Panc1 (cell line): Measurements from ENCODE around the gene EBP. TPM values are rescaled to one million over a fixed set of nuclear protein-coding genes. Genes with fewer than 3 reads are reported as not detected.

Experiments
- ATAC-seq: fragments of 200-7000 bp; cut with Tn5 transposase; 2 replicates; pipeline ENCODE4 v1.9.1; 2020; ENCODE audit warnings: mild to moderate bottlenecking, moderate library complexity
- BruUV-seq: library from RNA; stranded (reverse); fragments of 400-500 nt; replicated peaks from 2 replicates; lab custom pipeline; 2021; lab: Mats Ljungman, UMichigan
- CTCF ChIA-PET: fragments of 300-600 bp; sonication (Branson Sonifier 250); formaldehyde crosslinking; loops from one replicate; lab custom pipeline; 2022; ENCODE audit warnings: antibody characterized with exemption; lab: Charles Lee
- POLR2A ChIA-PET: fragments of 300-600 bp; sonication (Branson Sonifier 250); formaldehyde crosslinking; loops from one replicate; lab custom pipeline; 2022; ENCODE audit warnings: antibody characterized with exemption; lab: Charles Lee
- DNase-seq: peaks from one replicate; pipeline ENCODE4 v3.0.0-alpha.2; 2010; ENCODE audit warnings: low read depth, low spot score
- H3K27ac ChIP-seq: 2 replicates; pipeline ENCODE4 v1.5.1; 2011; ENCODE audit warnings: mild to moderate bottlenecking, low read length, inconsistent platforms
- H3K27me3 ChIP-seq: fragments of 200-500 bp; sonication (Bioruptor generic); 2 replicates; pipeline ENCODE4 v1.6.0; 2014; ENCODE audit warnings: low read length, inconsistent platforms; ENCODE audit not compliant: control insufficient read depth, insufficient read depth
- H3K36me3 ChIP-seq: fragments of 200-500 bp; sonication (Bioruptor generic); 2 replicates; pipeline ENCODE4 v1.5.1; 2014; ENCODE audit warnings: inconsistent platforms, mild to moderate bottlenecking, low read length, moderate library complexity; ENCODE audit not compliant: control insufficient read depth, insufficient read depth
- H3K4me1 ChIP-seq: 2 replicates; pipeline ENCODE4 v1.5.1; 2011; ENCODE audit warnings: inconsistent platforms, mild to moderate bottlenecking, low read length, moderate library complexity; ENCODE audit not compliant: control insufficient read depth, insufficient read depth
- H3K4me3 ChIP-seq, 2 experiments: 2 replicates each; pipeline ENCODE4 v1.5.1; 2011 to 2012; ENCODE audit warnings: low read depth in 2 of 2, low read length in 2 of 2, mild to moderate bottlenecking in 2 of 2, inconsistent platforms in 1 of 2, moderate library complexity in 1 of 2
- H3K9me3 ChIP-seq: fragments of 200-500 bp; sonication (Bioruptor generic); 2 replicates; pipeline ENCODE4 v1.5.1; 2014; ENCODE audit warnings: low read depth, mild to moderate bottlenecking, inconsistent platforms, low read length, moderate library complexity; ENCODE audit not compliant: control insufficient read depth, insufficient read depth
- CTCF ChIP-seq: fragments of 450-650 bp; IDR thresholded peaks from 2 replicates; pipeline ENCODE4 v1.5.1; 2017; ENCODE audit warnings: mild to moderate bottlenecking
- POLR2AphosphoS5 ChIP-seq: IDR thresholded peaks from 2 replicates; pipeline ENCODE4 v1.6.1; 2012; ENCODE audit warnings: mild to moderate bottlenecking, low read depth, low read length, moderate library complexity
- SIN3A ChIP-seq: IDR thresholded peaks from 2 replicates; pipeline ENCODE4 v1.6.1; 2012; ENCODE audit warnings: low read depth, mild to moderate bottlenecking, low read length, moderate library complexity, borderline replicate concordance; ENCODE audit not compliant: insufficient read depth
- TCF7L2 ChIP-seq: IDR thresholded peaks from 2 replicates; pipeline ENCODE4 v1.6.1; 2011; ENCODE audit warnings: mild to moderate bottlenecking, low read depth, low read length, inconsistent platforms
- in situ Hi-C: cut with HindIII; loops from 2 replicates; pipeline ENCODE4 v1.10.0; 2016; ENCODE audit warnings: low sequenced_read_pairs, low pct_unique_long_range_greater_than_20kb
- intact Hi-C: fragments of 100-400 bp; cut with micrococcal nuclease; formaldehyde crosslinking; loops from one replicate; pipeline ENCODE4 v1.10.0; 2022; ENCODE audit not compliant: unreplicated experiment
- total RNA-seq: library from RNA; stranded (reverse); gene quantifications from one replicate; pipeline ENCODE4 v1.2.1, GENCODE V29; 2021; ENCODE audit not compliant: unreplicated experiment
- TF ChIP-seq, protein P1 (sequence below), 2 experiments: IDR thresholded peaks; 2 replicates each; pipeline ENCODE4 v1.6.1; 2011 to 2012; ENCODE audit warnings: low read depth in 2 of 2, control low read depth in 1 of 2, low read length in 1 of 2, mild to moderate bottlenecking in 1 of 2, moderate library complexity in 1 of 2; ENCODE audit not compliant: insufficient read depth in 1 of 2

The EBP gene
- total RNA-seq, 1 experiment from 2014 or later, result 157 TPM

DNA sequence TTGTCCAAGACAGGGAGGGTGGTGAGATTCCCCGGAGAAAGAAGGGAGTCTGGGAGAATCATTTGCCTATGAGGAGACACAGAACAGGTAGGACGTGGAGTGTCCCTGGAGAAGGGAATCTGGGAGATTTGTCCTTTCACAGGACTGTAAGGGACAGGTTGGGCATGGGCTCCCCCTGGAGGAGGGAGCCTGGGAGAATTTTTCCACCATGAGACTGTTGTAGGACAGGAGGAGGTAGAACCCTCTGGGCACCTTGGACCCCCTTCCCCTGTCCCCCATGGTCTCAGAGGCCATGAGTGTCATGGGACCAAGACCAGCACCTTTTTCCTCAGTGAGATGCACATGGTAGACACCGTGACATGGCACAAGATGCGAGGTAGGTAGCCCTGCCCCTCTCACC is 10.0 kb upstream of the EBP start:
- POLR2A ChIA-PET, result no interaction called here
- intact Hi-C loops (no loop called here), in situ Hi-C loops (no loop called here)
- CTCF ChIA-PET, result no interaction called here
- H3K36me3 ChIP-seq, result no peaks in the 10 kb centered on the region
- H3K9me3 ChIP-seq, result no peaks in the 10 kb centered on the region
- H3K4me1 ChIP-seq, result no peaks in the 10 kb centered on the region
- ATAC-seq, result peak; percentile 65; the same call in 1 of the 2 replicates
- H3K27me3 ChIP-seq, result no peaks in the 10 kb centered on the region
- BruUV-seq, result no TSS peak
- H3K4me3 ChIP-seq, result no peak overlapping the region
- no peak overlapping the region for H3K27ac ChIP-seq
- DNase-seq, result no peak
- no peak for TF ChIP-seq POLR2AphosphoS5
- TF ChIP-seq CTCF, result peak; percentile 74

DNA sequence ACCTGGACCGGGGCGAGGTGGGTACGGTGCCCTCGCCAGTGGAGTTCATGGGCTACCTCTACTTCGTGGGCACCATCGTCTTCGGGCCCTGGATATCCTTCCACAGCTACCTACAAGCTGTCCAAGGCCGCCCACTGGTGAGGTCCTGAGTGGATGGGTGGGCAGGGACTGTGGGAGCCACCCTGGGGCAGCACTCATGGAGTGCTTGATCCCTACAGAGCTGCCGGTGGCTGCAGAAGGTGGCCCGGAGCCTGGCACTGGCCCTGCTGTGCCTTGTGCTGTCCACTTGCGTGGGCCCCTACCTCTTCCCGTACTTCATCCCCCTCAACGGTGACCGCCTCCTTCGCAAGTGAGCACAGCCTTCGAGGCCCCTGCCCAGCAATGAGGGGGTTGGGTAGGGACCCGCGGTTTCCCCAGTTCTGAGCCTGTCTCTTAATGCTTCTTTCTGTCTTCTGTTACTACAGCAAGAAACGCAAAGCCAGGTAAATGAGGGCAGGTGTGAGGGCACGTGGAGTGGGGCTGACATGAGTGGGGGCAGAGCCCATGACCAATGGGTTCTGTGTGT is 9.2 kb upstream of the EBP start:
- no peak overlapping the region for H3K27ac ChIP-seq
- H3K36me3 ChIP-seq, result no peaks in the 10 kb centered on the region
- no peaks in the 10 kb centered on the region for H3K9me3 ChIP-seq
- POLR2A ChIA-PET, result no interaction called here
- DNase-seq, result no peak
- no peak for TF ChIP-seq SIN3A
- TF ChIP-seq, protein P1, sequence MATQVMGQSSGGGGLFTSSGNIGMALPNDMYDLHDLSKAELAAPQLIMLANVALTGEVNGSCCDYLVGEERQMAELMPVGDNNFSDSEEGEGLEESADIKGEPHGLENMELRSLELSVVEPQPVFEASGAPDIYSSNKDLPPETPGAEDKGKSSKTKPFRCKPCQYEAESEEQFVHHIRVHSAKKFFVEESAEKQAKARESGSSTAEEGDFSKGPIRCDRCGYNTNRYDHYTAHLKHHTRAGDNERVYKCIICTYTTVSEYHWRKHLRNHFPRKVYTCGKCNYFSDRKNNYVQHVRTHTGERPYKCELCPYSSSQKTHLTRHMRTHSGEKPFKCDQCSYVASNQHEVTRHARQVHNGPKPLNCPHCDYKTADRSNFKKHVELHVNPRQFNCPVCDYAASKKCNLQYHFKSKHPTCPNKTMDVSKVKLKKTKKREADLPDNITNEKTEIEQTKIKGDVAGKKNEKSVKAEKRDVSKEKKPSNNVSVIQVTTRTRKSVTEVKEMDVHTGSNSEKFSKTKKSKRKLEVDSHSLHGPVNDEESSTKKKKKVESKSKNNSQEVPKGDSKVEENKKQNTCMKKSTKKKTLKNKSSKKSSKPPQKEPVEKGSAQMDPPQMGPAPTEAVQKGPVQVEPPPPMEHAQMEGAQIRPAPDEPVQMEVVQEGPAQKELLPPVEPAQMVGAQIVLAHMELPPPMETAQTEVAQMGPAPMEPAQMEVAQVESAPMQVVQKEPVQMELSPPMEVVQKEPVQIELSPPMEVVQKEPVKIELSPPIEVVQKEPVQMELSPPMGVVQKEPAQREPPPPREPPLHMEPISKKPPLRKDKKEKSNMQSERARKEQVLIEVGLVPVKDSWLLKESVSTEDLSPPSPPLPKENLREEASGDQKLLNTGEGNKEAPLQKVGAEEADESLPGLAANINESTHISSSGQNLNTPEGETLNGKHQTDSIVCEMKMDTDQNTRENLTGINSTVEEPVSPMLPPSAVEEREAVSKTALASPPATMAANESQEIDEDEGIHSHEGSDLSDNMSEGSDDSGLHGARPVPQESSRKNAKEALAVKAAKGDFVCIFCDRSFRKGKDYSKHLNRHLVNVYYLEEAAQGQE (IDR thresholded peaks at IDR 0.05; ENCODE audit: insufficient read depth in 1 of 2, low read depth in 2 of 2, low read length in 1 of 2), result no peak
- TF ChIP-seq POLR2AphosphoS5, result no peak
- no peak for TF ChIP-seq CTCF
- no peak for TF ChIP-seq TCF7L2
- CTCF ChIA-PET, result no interaction called here
- in situ Hi-C loops (no loop called here), intact Hi-C loops (no loop called here)
- ATAC-seq, result no peak
- no peaks in the 10 kb centered on the region for H3K4me1 ChIP-seq
- H3K4me3 ChIP-seq, result no peak overlapping the region
- no peaks in the 10 kb centered on the region for H3K27me3 ChIP-seq
- BruUV-seq, result no TSS peak
